EL (cell line): ENCODE data around the gene HEXD.
"Not testable (repeated sequence)": the region's sequence is repeated elsewhere in the genome, so short reads cannot be mapped to it uniquely, and the experiment has no call there.

Source experiments
- DNase-seq: peaks from one replicate; pipeline ENCODE4 v3.0.0-alpha.2; 2016

HEXD gene

GRCh38 chr17:82418001-82418986 is at the start of gene HEXD, which contains the start of gene OGFOD3:
HEXD (plus strand) TSS chr17:82418347; CDS start chr17:82419800, 1,453 bp downstream.
OGFOD3 (minus strand) TSS chr17:82418586; CDS start chr17:82418485, 101 bp downstream.
- peak; percentile 85 for DNase-seq

DNA sequence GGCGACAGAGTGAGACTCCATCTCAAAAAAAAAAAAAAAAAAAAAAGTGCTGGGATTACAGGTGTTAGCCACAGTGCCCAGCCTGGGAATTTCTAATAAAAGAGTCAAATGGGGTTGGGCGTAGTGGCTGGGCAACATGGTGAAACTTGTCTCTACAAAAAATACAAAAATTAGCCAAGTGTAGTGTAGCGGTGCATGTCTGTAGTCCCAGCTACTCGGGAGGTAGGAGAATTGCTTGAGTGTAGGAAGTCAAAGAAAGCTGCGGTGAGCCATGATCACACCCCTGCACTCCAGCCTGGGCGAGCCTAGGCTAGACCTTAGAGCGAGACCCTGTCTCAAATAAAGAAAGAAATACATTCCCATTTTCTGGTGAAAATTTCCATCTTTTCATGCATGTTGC is 48.9 kb upstream of the HEXD start:
- DNase-seq = no peak

DNA sequence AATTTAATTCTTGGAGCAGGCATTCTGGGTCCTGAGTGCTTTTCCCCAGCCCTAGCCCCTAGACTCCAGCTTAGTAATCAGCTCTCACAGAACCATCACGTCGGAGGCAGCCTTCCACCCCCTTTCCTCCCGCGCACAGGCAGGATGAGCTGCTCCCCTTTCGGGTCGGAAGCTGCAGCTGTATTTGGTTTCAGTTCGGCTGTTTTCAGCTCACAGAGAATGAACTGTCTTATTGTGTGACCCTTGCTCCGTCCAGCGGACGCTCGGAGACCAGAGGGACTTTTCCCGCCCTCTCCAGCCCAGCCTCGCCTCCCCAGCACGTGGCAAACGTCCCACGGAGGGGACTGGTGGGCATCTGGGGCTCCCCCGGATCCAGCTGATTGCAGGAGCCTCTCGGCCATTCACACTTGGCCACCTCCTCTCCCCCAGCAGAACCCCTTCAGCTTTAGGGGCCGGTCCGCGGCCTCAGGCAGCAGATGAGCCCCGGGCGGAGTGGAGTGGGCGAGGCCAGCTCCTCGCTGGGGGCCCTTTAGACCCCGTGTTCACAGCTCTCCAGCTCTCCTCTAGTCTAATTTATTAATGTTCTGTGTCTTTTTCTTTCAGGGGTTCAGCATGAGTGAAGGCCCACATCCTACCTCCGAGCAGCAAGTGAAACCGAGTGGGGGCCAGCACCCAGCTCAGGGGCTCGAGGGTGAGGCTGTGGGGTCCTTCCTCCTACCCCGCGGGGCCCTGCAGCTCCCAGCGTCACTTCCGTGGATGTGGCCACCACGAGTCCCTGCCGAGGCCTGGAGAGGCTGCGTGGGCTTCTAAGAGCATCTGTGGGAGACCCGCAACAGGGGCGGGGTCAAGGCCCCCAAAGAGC is 47.4 kb upstream of the HEXD start:
- peak; percentile 20 for DNase-seq

- DNase-seq = no peak
Measured at GRCh38 chr17:82371333-82372248, 46.6 kb upstream of the HEXD start, which contains the start of gene UTS2R. UTS2R (plus strand) TSS chr17:82371765; CDS start chr17:82374325, 2,560 bp downstream.

DNA sequence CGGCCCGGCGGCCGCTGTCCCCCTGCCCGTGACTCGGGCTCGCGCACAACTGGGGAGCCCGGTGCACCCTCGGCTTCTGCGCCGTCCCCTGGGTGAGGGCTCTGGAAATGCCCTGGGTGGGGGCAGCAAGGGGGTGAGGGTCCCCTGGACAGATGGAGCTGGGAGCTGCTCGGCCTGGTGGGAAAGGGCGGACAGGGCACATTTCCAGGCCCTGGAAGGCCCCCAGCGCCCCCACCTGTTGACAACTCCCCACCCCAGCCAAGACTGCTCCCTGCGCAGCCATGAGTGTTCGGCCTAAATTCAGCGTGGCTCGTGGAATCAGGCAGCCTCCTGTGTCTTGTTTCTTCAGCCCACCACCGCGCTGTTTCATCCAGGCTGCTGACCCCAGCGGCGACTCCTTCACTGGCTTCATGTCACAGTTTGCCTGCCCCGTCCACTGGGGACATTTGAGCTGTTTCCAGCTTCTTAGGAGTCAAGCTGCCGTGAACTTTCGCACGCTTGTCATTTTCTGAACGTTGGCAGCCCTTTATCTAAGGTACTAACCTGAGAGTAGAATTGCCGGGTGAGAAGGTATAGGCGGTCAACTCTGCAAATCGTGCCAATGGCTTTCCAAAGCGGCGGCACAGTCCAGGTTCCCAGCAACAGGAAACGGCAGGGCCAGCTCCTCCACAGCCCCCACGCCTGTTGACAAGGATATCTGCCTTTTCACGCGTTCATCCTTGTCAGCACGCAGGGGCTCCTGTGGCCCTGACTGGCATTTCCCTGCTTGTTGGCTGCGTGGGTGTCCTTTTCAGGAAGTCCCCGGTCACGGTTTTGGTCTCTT is 45.7 kb upstream of the HEXD start:
- DNase-seq = no peak

DNA sequence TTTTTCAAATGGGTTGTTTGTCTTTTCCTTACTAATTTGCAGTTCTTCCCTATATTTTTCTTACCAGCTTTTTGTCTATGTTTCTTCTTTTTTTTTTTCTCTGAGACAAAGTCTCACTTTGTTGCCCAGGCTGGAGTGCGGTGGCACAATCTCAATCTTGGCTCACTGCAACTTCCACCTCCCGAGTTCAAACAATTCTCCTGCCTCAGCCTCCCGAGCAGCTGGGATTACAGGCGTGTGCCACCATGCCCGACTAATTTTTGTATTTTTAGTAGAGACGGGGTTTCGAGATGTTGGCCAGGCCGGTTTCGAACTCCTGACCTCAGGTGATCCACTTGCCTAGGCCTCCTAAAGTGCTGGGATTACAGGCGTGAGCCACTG is 45.1 kb upstream of the HEXD start:
- DNase-seq = not testable (repeated sequence)

DNA sequence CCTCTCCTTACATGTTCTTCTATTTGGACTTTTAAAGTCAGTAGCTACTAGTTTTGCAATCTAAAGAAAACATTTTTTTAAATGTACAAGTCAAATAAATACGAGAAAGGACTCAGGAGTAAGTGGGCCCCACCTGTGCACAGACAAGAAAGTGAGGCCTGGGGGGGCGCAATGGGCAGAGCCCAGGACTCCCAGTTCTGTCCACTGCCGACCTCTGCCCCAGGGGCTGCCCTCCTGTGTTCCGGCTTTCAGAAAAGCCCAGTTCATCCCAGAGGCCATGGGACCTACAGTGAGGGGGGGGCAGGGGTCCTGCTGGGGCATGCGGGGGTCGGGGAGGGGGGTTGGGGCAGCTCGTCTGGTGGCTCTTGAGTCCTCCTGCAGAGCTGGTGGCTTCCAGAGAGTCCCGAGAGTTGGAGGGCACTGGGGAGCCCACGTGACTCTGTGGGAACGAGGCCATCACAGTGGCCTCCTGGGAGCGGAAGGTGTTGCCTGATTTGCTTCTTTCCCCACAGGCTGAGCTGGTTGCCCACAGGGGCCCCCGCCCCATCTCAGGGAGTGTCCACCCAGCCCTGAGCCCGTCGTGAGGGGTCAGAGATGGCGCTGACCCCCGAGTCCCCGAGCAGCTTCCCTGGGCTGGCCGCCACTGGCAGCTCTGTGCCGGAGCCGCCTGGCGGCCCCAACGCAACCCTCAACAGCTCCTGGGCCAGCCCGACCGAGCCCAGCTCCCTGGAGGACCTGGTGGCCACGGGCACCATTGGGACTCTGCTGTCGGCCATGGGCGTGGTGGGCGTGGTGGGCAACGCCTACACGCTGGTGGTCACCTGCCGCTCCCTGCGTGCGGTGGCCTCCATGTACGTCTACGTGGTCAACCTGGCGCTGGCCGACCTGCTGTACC is 44.2 kb upstream of the HEXD start:
- DNase-seq = no peak

GRCh38 chr17:82374626-82375331 is 43.4 kb upstream of the HEXD start:
- DNase-seq = no peak

DNA sequence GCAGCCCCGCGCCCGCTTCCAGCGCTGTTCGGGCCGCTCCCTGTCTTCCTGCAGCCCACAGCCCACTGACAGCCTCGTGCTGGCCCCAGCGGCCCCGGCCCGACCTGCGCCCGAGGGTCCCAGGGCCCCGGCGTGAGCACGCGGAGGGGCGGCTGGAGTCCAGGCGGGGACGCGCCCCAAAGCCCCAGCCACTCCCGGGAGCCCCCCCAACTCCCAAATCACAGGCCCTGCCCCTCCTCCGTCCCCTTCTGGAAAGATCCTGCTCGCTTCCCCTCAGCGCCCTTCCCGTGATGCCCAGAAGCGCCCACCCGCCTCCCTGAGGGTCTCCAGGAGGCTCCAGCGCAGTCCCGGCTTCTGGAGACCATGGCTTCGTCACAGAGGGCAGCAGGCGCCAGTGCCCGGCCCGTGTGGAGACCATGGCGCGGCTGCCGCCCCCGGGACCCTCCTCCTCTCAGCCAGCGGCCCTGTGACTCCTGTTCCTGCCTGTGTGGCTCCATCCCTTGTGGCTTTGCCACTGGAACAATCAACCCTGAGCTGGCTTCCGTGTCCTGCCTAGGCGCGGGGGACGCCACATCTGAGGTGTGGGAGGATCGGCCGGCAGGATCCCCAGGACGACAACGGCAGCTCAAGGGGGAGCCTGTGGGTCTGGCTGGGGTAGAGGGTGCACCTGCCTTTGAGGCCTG is 42.6 kb upstream of the HEXD start:
- DNase-seq = no peak

DNA sequence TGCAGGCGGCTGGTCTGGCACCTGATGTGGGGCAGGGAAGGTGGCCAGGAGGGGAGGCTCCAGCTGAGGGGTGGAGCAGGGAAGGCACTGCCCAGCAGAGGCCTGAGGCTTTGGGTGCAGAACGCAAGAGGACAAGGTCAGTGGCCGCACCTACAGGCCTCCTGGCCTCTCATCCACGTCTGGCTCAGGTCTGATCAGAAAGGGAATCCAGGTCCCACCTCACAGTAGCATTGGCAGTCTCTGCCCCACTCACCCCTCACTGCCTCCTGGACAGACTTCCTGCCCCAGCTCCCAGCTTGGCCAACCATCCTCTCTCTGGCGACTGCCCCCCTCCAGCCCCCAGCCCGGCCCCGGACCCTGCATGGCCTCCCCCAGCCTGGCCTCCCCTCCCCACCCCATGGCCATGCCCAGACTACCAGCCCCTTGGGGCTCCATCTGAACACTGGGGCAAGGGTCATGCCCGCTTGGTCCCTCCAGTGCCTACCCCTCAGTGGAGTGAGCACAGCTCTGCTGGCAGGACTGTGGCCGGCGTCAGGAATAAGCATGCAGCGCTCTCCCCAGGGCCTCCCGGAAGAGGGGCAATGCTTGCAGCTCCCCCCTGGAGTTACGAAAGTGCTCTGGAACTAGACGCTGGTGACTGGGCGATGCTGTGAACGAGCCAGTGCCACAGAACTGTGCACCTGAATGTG is 42.0 kb upstream of the HEXD start:
- no peak for DNase-seq

GRCh38 chr17:82377294-82377693 is 40.9 kb upstream of the HEXD start:
- DNase-seq = not testable (repeated sequence)

DNA sequence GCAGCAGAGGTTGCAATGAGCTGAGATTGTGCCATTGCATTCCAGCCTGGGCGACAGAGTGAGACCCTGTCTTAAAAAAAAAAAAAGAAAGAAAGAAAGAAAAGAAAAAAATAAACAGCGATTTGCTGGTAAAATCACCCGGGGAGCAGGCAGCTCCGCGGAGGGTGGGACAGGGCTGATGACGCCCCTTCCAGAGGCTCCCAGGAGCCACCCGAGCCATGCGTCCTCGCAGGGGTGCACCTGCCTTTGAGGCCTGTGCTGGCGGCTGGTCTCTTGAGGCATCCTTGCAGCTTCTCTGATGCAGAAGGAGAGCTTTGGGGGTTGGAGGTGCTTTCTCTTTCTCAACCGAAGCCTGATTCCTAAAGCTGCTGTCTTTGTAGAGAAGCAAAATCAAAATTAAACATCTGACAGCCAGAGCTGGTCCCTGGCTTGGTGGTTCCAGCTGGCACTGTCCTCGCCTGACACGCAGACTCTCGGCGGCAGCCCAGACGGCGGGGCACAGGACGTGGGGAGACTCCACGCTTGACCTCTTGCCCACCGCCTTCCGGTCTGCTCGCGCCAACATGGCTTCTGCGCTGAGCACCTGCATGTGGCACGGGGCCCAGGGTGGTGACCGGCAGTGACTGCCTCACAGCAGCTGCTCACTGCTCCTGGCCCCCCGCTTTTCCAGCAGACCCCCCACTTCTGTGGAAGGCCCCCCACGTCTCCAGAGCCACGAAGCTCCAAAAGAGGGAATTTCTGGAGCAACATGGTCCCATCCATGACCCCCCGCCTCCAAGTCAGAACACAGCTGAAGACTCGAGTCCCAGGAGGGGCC is 40.0 kb upstream of the HEXD start:
- no peak for DNase-seq

GRCh38 chr17:82378741-82379021 is 39.5 kb upstream of the HEXD start:
- no peak for DNase-seq

GRCh38 chr17:82380860-82381702 is 37.1 kb upstream of the HEXD start:
- no peak for DNase-seq

- not testable (repeated sequence) for DNase-seq
Measured at GRCh38 chr17:82381703-82382009, 36.5 kb upstream of the HEXD start.

- DNase-seq = not testable (repeated sequence)
Measured at GRCh38 chr17:82382220-82382932, 35.8 kb upstream of the HEXD start.
